OCI-LY7 (cell line): ENCODE results near the gene CSH2.

Experiments
- EZH2phosphoT487 ChIP-seq: fragments of 200-600 bp; sonication (generic); IDR thresholded peaks from 2 replicates; pipeline ENCODE4 v1.6.1; 2018; ENCODE audit warnings: low read depth, borderline replicate concordance, mild to moderate bottlenecking, mixed run types, antibody characterized with exemption, low read length, moderate library complexity, mixed read lengths
- TF ChIP-seq, protein P1 (sequence below): fragments of 200-600 bp; sonication (generic); conservative IDR thresholded peaks from 2 replicates; pipeline ENCODE4 v1.5.1; 2014; ENCODE audit warnings: mild to moderate bottlenecking, antibody characterized with exemption, low read length, moderate library complexity, mixed read lengths

DNA sequence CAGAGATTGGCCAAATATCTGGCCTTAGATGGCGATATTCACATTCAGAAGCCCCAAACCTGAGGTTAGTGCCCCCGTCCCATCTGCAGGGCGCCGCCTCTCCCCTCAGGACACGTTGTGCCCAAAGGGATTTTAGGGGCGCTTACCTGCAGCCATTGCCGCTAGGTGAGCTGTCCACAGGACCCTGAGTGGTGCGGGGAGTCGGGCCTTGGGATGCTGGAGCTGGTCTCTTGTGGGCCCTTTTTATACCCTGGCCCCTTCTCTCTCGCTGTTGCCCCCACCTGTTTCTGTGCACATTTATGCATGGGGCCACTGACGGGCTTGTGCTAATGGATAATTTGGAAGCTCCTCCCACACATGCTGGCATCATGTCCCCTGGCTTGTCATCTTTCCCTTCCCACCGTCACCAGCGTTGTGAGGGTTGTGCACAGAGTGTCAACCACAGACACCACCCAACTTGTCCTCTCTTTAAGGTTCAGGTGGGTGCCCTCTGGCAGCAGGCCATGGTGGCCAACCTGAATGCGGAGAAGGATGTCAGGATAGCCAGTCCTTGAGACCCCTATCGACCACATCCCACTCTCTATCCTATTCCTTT lies 37.7 kb upstream of the CSH2 start, which contains the start of gene CSHL1:
- TF ChIP-seq, protein P1, sequence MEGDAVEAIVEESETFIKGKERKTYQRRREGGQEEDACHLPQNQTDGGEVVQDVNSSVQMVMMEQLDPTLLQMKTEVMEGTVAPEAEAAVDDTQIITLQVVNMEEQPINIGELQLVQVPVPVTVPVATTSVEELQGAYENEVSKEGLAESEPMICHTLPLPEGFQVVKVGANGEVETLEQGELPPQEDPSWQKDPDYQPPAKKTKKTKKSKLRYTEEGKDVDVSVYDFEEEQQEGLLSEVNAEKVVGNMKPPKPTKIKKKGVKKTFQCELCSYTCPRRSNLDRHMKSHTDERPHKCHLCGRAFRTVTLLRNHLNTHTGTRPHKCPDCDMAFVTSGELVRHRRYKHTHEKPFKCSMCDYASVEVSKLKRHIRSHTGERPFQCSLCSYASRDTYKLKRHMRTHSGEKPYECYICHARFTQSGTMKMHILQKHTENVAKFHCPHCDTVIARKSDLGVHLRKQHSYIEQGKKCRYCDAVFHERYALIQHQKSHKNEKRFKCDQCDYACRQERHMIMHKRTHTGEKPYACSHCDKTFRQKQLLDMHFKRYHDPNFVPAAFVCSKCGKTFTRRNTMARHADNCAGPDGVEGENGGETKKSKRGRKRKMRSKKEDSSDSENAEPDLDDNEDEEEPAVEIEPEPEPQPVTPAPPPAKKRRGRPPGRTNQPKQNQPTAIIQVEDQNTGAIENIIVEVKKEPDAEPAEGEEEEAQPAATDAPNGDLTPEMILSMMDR, result no peak
- TF ChIP-seq EZH2phosphoT487, result no peak
